NCI-H748 treated with DMSO at 0.1 percent for 48 hours (cell line): Measurements from ENCODE around the gene BCR.
"Not testable (repeated sequence)": the region's sequence is repeated elsewhere in the genome, so short reads cannot be mapped to it uniquely, and the experiment has no call there.

ENCODE experiments used
- DNase-seq: peaks from one replicate; lab custom pipeline; 2025; lab: John Stamatoyannopoulos, UW

Gene BCR

GRCh38 chr22:23289851-23290724, 109.8 kb downstream of the BCR start:
- DNase-seq: no peak

GRCh38 chr22:23291806-23292452, 111.6 kb downstream of the BCR start:
- DNase-seq: no peak

- DNase-seq: no peak
Measured at GRCh38 chr22:23292453-23293350, 112.4 kb downstream of the BCR start.

- no peak for DNase-seq
Measured at GRCh38 chr22:23293720-23294119, 113.4 kb downstream of the BCR start.

- no peak for DNase-seq
Measured at GRCh38 chr22:23294221-23294620, 113.9 kb downstream of the BCR start.

- DNase-seq: no peak
Measured at GRCh38 chr22:23300476-23300875, 120.2 kb downstream of the BCR start.

- DNase-seq: no peak
Measured at GRCh38 chr22:23301591-23301990, 121.3 kb downstream of the BCR start.

GRCh38 chr22:23302171-23303002, 122.1 kb downstream of the BCR start:
- no peak for DNase-seq

- no peak for DNase-seq
Measured at GRCh38 chr22:23305321-23305910, 125.1 kb downstream of the BCR start.

- DNase-seq: peak; percentile 3
Measured at GRCh38 chr22:23305922-23306374, 125.6 kb downstream of the BCR start.

- no peak for DNase-seq
Measured at GRCh38 chr22:23306438-23306921, 126.2 kb downstream of the BCR start.

GRCh38 chr22:23306926-23307325, 126.6 kb downstream of the BCR start:
- no peak for DNase-seq

GRCh38 chr22:23307511-23307910, 127.2 kb downstream of the BCR start:
- not testable (repeated sequence) for DNase-seq

- not testable (repeated sequence) for DNase-seq
Measured at GRCh38 chr22:23309261-23309660, 129.0 kb downstream of the BCR start.

- not testable (repeated sequence) for DNase-seq
Measured at GRCh38 chr22:23310443-23311097, 130.3 kb downstream of the BCR start.

GRCh38 chr22:23311635-23312420, 131.5 kb downstream of the BCR start:
- not testable (repeated sequence) for DNase-seq

GRCh38 chr22:23313791-23314567, 133.7 kb downstream of the BCR start:
- DNase-seq: no peak

GRCh38 chr22:23315341-23315917, 135.1 kb downstream of the BCR start:
- DNase-seq: peak; percentile 0
